DOHH2 (cell line): ENCODE data around the gene STPG1.

Experiments used
- EZH2phosphoT487 ChIP-seq: fragments of 200-600 bp; sonication (generic); IDR thresholded peaks from 2 replicates; pipeline ENCODE4 v1.6.1; 2017; ENCODE audit warnings: borderline replicate concordance, mild to moderate bottlenecking, antibody characterized with exemption, low read length, moderate library complexity, mixed read lengths
- TF ChIP-seq, protein P1 (sequence below): fragments of 200-600 bp; sonication (generic); IDR thresholded peaks from one replicate; pipeline ENCODE4 v1.5.1; 2014; ENCODE audit warnings: antibody characterized with exemption, mild to moderate bottlenecking, low read depth, low read length; ENCODE audit not compliant: poor library complexity, severe bottlenecking

DNA sequence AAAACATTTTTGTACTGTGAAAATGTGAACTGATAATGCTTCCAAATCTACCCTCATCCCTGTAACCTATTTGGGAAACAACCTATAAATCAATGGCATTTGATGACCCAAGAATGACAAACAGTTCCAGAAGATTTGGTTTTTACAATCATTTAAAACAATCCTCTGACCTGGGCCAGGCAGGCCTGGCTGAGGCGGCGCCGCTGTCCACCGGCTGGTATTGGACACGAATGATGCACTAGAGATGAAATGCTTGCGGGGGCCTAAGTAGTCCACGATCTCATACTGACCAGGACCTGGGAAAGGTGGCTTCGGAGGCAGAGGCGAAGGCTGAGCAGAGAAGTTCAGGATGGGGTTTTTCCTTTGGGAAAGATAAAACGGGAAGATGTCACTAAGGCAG is 52.9 kb downstream of the STPG1 start:
- TF ChIP-seq, protein P1, sequence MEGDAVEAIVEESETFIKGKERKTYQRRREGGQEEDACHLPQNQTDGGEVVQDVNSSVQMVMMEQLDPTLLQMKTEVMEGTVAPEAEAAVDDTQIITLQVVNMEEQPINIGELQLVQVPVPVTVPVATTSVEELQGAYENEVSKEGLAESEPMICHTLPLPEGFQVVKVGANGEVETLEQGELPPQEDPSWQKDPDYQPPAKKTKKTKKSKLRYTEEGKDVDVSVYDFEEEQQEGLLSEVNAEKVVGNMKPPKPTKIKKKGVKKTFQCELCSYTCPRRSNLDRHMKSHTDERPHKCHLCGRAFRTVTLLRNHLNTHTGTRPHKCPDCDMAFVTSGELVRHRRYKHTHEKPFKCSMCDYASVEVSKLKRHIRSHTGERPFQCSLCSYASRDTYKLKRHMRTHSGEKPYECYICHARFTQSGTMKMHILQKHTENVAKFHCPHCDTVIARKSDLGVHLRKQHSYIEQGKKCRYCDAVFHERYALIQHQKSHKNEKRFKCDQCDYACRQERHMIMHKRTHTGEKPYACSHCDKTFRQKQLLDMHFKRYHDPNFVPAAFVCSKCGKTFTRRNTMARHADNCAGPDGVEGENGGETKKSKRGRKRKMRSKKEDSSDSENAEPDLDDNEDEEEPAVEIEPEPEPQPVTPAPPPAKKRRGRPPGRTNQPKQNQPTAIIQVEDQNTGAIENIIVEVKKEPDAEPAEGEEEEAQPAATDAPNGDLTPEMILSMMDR, result no peak
- no peak for TF ChIP-seq EZH2phosphoT487
